T-helper 2 cell treated with Interferon-gamma antibody and Interleukin-4, amounts not matched to agents 5 μg/mL and 100 μg/mL, for 36 hours (primary cell): ENCODE data around the gene TRAF4.

Experiments used
- DNase-seq: peaks from one replicate; pipeline ENCODE4 v3.0.0; 2021; ENCODE audit warnings: low spot score
- H3K27ac Mint-ChIP-seq: one replicate; pipeline ENCODE4 v1.8.0; 2021; ENCODE audit warnings: mild to moderate bottlenecking, mixed read lengths
- H3K27me3 Mint-ChIP-seq: one replicate; pipeline ENCODE4 v1.8.0; 2021; ENCODE audit warnings: low read depth, mixed read lengths
- H3K36me3 Mint-ChIP-seq: one replicate; pipeline ENCODE4 v1.8.0; 2021; ENCODE audit warnings: low read depth, mixed read lengths
- H3K4me1 Mint-ChIP-seq: one replicate; pipeline ENCODE4 v1.8.0; 2021; ENCODE audit warnings: low read depth, mixed read lengths
- H3K4me3 Mint-ChIP-seq: one replicate; pipeline ENCODE4 v1.8.0; 2022; ENCODE audit warnings: mild to moderate bottlenecking, moderate library complexity, mixed read lengths
- H3K9me3 Mint-ChIP-seq: one replicate; pipeline ENCODE4 v1.8.0; 2021; ENCODE audit warnings: mixed read lengths

TRAF4 gene, protein sequence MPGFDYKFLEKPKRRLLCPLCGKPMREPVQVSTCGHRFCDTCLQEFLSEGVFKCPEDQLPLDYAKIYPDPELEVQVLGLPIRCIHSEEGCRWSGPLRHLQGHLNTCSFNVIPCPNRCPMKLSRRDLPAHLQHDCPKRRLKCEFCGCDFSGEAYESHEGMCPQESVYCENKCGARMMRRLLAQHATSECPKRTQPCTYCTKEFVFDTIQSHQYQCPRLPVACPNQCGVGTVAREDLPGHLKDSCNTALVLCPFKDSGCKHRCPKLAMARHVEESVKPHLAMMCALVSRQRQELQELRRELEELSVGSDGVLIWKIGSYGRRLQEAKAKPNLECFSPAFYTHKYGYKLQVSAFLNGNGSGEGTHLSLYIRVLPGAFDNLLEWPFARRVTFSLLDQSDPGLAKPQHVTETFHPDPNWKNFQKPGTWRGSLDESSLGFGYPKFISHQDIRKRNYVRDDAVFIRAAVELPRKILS

DNA sequence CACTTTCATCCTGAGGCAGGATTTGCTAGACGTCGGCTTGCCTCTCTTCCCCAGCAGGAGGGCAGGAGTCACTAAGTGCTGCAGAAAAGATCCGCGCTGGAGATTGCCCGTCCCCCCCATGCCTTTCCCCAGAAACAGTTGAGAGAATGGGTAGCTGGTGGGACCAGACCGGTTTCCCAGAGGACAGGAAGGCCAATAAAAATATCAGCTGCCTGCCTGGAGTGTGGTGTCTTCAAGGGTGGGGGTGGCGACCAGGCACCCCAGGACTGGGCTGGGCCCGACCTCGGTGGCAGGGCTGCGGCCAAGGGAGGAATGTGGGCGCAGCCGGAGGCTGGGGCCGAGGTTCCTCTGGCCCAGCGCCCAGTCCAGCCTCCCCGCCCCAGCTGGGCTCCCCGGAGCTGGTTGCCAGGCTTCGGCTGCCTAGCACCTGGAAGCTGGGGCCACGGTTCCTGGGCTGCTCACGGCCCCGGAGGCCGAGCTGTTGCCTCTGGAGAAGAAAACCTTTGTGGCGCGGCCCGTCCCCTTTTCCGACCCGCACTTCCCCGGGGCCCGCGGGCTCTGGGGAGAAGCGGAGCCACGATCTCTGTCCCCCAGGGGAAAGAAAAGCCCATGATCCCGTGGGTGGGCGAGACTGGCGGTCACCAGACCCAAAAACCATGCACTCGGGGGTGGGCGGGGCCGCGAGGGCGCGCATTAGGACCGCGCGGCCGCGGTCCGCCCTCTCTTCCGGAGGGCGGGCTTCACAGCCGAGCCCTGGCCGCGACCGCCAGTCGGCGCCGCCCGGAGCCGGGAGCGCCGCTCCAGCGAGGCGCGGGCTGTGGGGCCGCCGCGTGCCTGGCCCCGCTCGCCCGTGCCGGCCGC lies at the start of gene TRAF4:
Gene TRAF4 (plus strand): TSS at position 769 of the 861 bp plus-strand sequence. CDS start 102 bp downstream, outside the sequence.
- H3K4me3 Mint-ChIP-seq, result peak within 1 kb of the TSS; percentile 89
- peaks cover 19% of the 10 kb centered on the region for H3K4me1 Mint-ChIP-seq
- H3K27ac Mint-ChIP-seq, result peak within 1 kb of the TSS; percentile 91
- DNase-seq, result peak; percentile 80
- H3K36me3 Mint-ChIP-seq, result peaks cover 15% of the 10 kb centered on the region
- H3K27me3 Mint-ChIP-seq, result no peaks in the 10 kb centered on the region
- H3K9me3 Mint-ChIP-seq, result no peaks in the 10 kb centered on the region

DNA sequence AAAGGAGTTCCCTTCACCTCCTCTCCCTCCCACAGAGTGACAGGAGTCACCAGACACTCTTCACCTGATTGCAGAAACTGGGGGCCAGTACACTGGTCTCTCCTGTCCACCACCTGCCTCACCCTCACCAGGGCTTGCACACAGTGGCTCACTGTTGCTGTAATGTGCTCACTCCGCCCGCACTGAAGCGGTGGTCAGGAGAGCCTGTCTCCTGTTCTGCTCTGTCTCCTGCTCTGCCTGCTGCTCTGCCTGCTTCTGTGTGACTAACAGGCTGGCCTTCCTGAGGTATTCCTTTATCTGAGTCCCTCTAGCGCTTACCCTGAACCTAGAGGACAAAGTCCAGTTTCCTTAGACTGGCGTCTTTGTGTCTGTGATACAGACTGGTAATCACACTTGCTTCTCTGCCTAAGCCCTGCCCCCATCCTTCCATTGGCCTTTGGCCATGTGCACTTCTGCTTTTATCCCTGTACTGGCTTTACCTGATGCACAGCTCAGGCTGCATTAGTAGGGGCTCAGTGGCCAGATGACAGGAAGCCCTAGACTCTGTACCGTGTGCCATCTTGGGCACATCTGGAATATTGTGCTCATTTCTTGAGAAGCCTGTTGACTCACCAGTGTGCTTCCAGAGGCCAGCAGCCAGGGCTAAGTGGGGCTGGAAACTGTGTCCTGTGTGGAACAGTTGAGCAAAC lies 45.4 kb upstream of the TRAF4 start:
- H3K27ac Mint-ChIP-seq, result no peak overlapping the region
- peaks cover 63% of the 10 kb centered on the region for H3K36me3 Mint-ChIP-seq
- no peak for DNase-seq
- H3K4me1 Mint-ChIP-seq, result no peaks in the 10 kb centered on the region
- H3K27me3 Mint-ChIP-seq, result no peaks in the 10 kb centered on the region
- no peaks in the 10 kb centered on the region for H3K9me3 Mint-ChIP-seq
- H3K4me3 Mint-ChIP-seq, result no peak overlapping the region

DNA sequence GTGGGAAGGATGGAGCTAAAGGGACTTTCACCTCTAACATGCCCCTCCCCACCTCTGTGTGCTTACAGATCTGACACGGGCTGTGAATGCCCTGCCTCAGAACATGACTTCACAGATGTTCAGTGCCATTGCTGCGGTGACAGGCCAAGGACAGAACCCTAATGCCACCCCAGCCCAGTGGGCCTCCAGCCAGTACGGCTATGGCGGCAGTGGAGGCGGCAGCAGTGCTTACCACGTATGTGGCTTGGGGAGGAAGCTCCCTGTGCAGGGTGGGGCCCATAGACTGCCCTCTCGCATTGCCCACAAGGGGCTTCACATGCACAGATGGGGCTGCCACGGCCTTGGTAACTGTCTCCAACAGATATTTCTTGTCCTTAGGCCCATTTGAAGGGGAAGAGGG lies 43.5 kb upstream of the TRAF4 start:
- peaks cover 56% of the 10 kb centered on the region for H3K36me3 Mint-ChIP-seq
- DNase-seq, result no peak
- no peaks in the 10 kb centered on the region for H3K4me1 Mint-ChIP-seq
- H3K9me3 Mint-ChIP-seq, result no peaks in the 10 kb centered on the region
- H3K27me3 Mint-ChIP-seq, result no peaks in the 10 kb centered on the region
- no peak overlapping the region for H3K27ac Mint-ChIP-seq
- no peak overlapping the region for H3K4me3 Mint-ChIP-seq

DNA sequence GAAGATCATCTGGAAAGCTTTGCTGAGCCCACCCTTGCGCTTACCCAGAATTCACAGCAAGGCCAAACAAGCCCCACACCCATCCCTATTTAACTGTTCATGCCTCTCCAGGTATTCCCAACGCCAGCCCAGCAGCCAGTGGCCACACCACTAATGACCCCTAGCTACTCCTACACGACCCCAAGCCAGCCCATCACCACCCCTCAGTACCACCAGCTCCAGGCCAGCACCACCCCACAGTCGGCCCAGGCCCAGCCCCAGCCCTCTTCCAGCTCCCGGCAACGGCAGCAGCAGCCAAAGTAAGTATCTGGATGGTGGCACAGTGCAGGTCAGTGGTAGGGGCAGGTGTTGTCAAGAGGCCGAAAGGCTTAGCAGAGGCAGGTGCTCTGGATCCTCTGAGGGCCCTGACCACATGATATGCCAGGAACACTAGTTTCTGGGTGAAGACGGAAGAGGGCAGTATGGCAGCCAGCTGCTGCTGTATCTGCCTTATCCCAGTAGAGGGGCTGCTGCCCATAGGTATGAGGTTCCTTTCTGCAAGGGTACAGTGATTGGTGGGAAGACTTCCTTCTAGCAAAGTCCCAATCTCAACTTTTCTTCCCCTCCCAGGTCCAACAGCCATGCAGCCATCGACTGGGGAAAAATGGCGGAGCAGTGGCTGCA lies 42.9 kb upstream of the TRAF4 start:
- Mint-ChIP-seq H3K4me1 (no peaks in the 10 kb centered on the region), H3K27ac (no peak overlapping the region), H3K4me3 (no peak overlapping the region), H3K9me3 (no peaks in the 10 kb centered on the region), H3K36me3 (peaks cover 53% of the 10 kb centered on the region), H3K27me3 (no peaks in the 10 kb centered on the region)
- DNase-seq, result no peak

DNA sequence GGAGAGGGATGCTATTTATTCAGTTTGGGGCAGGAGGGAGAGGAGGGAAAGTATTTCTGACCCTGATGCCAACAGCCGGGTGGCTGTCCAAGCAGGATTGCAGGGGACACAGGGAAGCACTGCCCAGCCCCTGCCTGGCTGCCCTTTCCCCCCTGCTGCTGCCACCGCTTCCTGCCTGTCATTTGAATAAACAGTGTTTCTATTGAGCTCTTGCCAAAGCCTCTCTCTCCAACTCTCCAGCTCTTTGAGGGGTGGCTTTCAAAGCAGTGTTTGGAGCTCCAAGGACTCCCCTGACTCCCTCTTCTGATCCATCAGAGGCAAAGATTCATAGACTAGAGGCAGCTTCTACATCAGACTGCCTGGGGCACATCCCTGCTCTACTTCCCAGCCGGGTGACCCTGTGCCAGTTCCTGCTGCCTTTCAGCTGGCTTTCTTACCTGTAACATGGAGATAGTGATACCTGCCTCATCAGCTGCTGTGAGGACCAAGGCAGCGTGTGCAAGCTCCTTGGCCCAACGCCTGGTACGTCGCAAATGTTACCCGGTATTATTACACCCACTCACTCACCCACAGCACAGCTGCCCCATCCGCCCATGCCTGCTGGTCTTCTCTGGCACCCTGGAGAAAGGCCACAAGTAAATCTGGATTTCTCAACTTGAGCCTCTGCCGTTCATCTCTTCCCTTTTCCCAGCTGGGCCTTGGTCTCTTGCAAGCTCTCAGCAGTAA lies 41.6 kb upstream of the TRAF4 start:
- no peak overlapping the region for H3K27ac Mint-ChIP-seq
- H3K9me3 Mint-ChIP-seq, result no peaks in the 10 kb centered on the region
- peaks cover 45% of the 10 kb centered on the region for H3K36me3 Mint-ChIP-seq
- no peaks in the 10 kb centered on the region for H3K4me1 Mint-ChIP-seq
- H3K4me3 Mint-ChIP-seq, result no peak overlapping the region
- no peak for DNase-seq
- H3K27me3 Mint-ChIP-seq, result no peaks in the 10 kb centered on the region

DNA sequence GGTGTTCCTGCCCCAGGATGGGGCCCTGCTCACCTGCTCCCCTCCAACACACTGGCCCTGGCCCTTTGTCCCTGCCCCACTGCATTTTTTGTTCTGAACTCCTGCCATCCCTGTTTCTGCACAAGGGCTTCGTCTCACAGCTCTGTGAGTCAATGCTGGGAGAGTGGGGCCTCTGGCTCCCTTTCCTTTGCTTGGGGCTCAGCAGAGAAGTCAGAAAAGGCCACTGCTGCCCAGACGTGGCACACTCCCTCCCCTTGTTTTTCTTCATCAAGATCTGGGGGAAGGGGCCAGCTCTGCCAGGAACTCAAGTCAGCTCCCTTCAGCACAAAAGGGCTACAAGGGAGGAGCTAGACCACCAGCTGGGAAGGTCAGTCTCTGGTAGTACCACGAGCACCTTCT lies 41.1 kb upstream of the TRAF4 start:
- peaks cover 44% of the 10 kb centered on the region for H3K36me3 Mint-ChIP-seq
- DNase-seq, result no peak
- H3K27me3 Mint-ChIP-seq, result no peaks in the 10 kb centered on the region
- H3K9me3 Mint-ChIP-seq, result no peaks in the 10 kb centered on the region
- H3K4me3 Mint-ChIP-seq, result no peak overlapping the region
- H3K27ac Mint-ChIP-seq, result no peak overlapping the region
- no peaks in the 10 kb centered on the region for H3K4me1 Mint-ChIP-seq

DNA sequence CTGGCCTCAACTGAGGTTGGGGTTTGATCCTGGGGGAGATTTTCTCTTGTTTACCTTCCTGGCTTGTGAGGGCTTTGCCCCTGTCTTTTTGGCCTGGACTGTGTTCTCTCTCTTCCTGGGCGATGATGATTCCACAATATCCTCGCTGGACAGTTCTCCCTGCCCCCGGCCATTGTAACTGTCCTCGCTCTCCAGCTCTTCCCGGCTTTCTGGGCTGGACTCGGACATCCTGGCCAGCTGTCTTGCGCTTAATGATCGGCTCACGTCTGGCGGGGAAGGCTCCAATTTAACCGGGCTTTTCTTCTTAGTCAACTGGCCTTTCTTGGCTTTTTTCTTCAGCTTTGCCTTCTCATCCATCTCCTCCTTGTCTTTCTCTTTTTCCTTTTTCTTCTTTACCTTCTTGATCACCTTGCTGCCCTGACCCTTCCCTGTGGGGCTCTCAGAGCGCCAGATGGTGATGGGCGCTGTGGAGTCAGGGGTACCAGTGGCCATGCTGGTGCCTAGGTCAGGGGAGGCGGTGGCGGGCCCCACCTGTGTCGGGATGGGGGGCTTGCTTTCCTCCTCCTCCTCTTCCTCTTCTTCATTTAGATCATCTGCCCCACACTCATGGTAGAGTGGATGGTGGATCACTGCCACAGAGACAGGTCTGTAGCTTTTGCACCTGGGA lies 40.1 kb upstream of the TRAF4 start:
- no peaks in the 10 kb centered on the region for H3K9me3 Mint-ChIP-seq
- no peaks in the 10 kb centered on the region for H3K4me1 Mint-ChIP-seq
- H3K27me3 Mint-ChIP-seq, result no peaks in the 10 kb centered on the region
- no peak for DNase-seq
- peaks cover 42% of the 10 kb centered on the region for H3K36me3 Mint-ChIP-seq
- peak overlapping the region; percentile 12 for H3K27ac Mint-ChIP-seq
- no peak overlapping the region for H3K4me3 Mint-ChIP-seq

DNA sequence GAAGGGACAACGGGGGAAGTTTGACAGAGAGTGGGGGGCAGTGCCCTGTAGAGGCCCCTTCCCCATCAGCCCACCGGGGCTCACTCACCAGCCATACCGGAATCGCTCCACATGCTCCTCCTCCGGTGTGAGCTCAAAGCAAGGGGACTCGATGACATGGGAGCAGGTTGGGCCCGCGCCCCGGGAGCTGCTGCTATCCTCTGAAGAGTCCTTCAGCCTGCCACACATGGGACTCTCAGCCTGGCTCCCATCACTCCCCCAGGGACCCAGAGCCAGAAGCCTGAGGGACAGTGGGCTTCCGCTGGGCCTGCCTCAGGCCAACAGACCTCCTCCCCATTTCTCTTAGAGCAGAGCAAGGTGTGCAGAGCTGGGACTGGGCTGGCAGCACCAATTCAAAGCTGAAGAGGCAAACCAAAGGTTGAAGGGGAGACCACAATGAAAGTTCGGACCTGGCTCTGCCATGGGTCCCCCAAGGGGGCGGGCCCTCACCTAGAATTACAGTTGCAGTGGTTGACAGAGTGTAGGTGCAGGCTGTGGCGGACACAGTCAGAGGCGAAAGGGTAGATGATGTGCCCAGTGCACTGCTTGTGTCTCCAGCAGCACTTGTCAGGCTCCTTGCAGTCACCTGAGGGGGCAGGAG lies 39.5 kb upstream of the TRAF4 start:
- no peak for DNase-seq
- Mint-ChIP-seq H3K27me3 (no peaks in the 10 kb centered on the region), H3K4me3 (no peak overlapping the region), H3K4me1 (no peaks in the 10 kb centered on the region), H3K9me3 (no peaks in the 10 kb centered on the region), H3K36me3 (peaks cover 41% of the 10 kb centered on the region), H3K27ac (no peak overlapping the region)

DNA sequence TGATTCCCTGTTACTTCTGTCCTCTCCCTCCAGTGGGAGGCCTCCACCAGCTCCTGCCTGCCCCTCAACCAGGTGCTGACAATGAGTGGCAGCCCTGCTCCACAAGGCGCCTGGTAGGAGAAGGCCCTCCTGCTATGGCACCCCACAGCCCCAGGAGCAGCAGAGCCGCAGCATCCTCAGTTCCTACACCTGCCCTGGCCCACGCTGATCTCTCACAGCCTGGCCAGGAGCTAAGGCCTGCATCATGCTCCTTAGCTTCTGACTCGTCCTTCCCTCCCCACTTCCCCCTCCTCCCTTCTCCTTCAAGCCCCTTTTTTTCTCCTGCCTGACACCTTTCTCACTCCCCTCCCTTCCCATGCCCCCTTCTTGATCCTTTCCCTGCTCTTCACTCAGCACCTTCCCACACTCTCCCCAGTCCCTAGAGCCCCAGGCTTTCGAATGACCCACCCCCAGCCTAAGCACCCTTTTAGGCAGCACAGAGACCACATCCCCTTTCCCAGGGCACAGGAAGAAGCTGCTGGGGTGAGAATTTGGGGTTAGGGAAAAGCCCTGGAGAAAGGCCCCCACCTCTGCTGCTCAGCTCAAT lies 38.6 kb upstream of the TRAF4 start:
- H3K9me3 Mint-ChIP-seq, result no peaks in the 10 kb centered on the region
- DNase-seq, result no peak
- H3K36me3 Mint-ChIP-seq, result peaks cover 33% of the 10 kb centered on the region
- peak overlapping the region; percentile 44 for H3K27ac Mint-ChIP-seq
- no peak overlapping the region for H3K4me3 Mint-ChIP-seq
- no peaks in the 10 kb centered on the region for H3K27me3 Mint-ChIP-seq
- no peaks in the 10 kb centered on the region for H3K4me1 Mint-ChIP-seq

DNA sequence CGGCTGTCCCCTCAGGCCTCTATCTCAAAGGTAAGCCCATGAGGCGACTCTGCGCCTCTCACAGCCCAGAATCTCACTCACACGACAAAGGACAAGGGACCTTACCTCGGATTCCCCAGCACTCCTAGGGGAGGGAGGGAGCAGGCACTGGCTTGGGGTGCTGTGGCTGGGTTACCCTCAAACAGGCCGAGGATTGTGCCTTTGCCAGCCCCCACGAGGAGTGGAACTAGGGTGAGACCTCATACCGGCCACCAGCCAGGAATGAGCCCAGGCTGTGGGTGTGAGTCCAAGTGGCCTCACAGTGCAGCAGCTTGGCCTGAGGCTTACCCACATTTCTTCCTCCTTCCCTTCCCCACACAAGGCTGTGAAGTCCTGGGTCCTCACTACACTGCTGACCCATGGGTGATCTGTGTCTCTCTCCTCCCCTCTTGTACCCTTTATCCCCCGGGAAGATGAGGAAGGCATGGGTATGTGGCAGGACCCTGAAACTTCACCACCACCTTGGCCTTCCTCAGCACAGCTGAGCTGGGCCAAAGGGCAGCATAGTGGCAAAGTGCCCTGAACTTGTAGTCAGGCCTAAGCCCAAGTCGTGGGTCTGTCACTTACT lies 38.0 kb upstream of the TRAF4 start:
- H3K9me3 Mint-ChIP-seq, result no peaks in the 10 kb centered on the region
- H3K27me3 Mint-ChIP-seq, result no peaks in the 10 kb centered on the region
- H3K4me3 Mint-ChIP-seq, result no peak overlapping the region
- peaks cover 4% of the 10 kb centered on the region for H3K4me1 Mint-ChIP-seq
- no peak for DNase-seq
- peaks cover 31% of the 10 kb centered on the region for H3K36me3 Mint-ChIP-seq
- no peak overlapping the region for H3K27ac Mint-ChIP-seq

DNA sequence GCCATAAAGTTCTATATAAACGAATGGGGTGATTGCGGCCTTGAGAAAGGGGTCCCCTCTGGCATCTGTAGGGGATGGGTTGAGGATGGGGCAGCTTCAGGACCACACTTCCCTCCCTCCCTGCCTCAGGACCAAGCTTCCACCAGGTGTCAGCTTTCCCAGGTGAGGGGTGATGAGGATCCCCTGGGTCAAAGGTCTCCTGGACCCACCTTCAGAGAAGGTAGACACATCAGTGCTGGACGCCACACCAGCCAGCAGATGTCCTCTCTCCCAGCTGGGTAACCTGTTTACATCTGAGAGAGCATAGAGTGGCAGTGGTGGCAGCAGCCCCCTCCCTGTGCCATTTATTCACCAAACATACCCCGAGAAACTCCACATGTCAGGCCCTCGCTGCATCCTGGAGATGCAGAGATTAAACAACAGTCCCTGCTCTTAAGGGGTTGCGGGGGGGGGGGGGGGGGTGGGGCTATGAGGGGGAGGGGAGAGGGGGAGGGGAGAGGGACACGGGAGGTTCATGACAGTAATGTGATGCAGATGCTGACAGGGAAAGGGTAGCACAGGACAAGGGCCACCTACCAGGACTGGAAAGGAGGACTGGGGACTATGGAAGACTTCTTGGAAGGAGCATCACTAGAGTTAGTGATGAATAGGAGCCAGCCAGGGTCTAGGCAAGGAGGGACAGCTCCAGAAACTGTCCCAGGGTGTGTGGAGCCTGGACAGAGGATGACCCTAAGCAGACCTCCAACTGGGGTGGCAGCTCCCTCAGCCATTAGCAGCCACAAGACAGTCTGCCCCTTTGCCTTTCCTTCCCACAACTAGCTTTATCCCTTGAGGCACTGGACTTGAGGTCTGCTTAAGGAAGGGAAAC lies 37.1 kb upstream of the TRAF4 start:
- Mint-ChIP-seq H3K36me3 (peaks cover 26% of the 10 kb centered on the region), H3K4me1 (peaks cover 6% of the 10 kb centered on the region), H3K27me3 (no peaks in the 10 kb centered on the region), H3K9me3 (no peaks in the 10 kb centered on the region), H3K4me3 (no peak overlapping the region), H3K27ac (peak overlapping the region; percentile 2)
- DNase-seq, result no peak
